ENCODE results near the gene ASXL2.
A peak's percentile ranks its signal among the peaks of the same experiment; 100 is the strongest.
"Not testable (repeated sequence)": the region's sequence is repeated elsewhere in the genome, so short reads cannot be mapped to it uniquely, and the experiment has no call there.

Gene ASXL2

GRCh38 chr2:25838152-25838756 is 40.0 kb downstream of the ASXL2 start:
- no peak overlapping the region for H3K27ac ChIP-seq
- TF ChIP-seq Cebpa-rat (IDR thresholded peaks at IDR 0.05) = no peak
- H3K27me3 ChIP-seq = no peaks in the 10 kb centered on the region
- no peaks in the 10 kb centered on the region for H3K4me1 ChIP-seq
- H4K20me1 ChIP-seq = peaks cover 33% of the 10 kb centered on the region
- peaks cover 15% of the 10 kb centered on the region for H3K9me3 ChIP-seq
- H3K36me3 ChIP-seq = peaks cover 64% of the 10 kb centered on the region
- H3K9ac ChIP-seq = no peak overlapping the region
- H3K4me2 ChIP-seq = no peak overlapping the region
- no peak overlapping the region for H3K4me3 ChIP-seq

- peaks cover 25% of the 10 kb centered on the region for H4K20me1 ChIP-seq
- TF ChIP-seq Cebpa-rat (IDR thresholded peaks at IDR 0.05) = no peak
- H3K27ac ChIP-seq = no peak overlapping the region
- no peaks in the 10 kb centered on the region for H3K27me3 ChIP-seq
- no peak overlapping the region for H3K4me3 ChIP-seq
- H3K9ac ChIP-seq = no peak overlapping the region
- no peaks in the 10 kb centered on the region for H3K4me1 ChIP-seq
- no peak overlapping the region for H3K4me2 ChIP-seq
- peaks cover 37% of the 10 kb centered on the region for H3K9me3 ChIP-seq
- H3K36me3 ChIP-seq = peaks cover 64% of the 10 kb centered on the region
Observed at GRCh38 chr2:25835906-25836305, 42.4 kb downstream of the ASXL2 start.

GRCh38 chr2:25833566-25833965 is 44.7 kb downstream of the ASXL2 start:
- no peaks in the 10 kb centered on the region for H3K4me1 ChIP-seq
- no peak for TF ChIP-seq Cebpa-rat (IDR thresholded peaks at IDR 0.05)
- H3K4me3 ChIP-seq = peak overlapping the region; percentile 3; the same call in 1 of the 2 replicates
- H3K27me3 ChIP-seq = no peaks in the 10 kb centered on the region
- peaks cover 21% of the 10 kb centered on the region for H4K20me1 ChIP-seq
- H3K27ac ChIP-seq = no peak overlapping the region
- no peak overlapping the region for H3K4me2 ChIP-seq
- peaks cover 39% of the 10 kb centered on the region for H3K9me3 ChIP-seq
- no peak overlapping the region for H3K9ac ChIP-seq
- peaks cover 67% of the 10 kb centered on the region for H3K36me3 ChIP-seq

- no peak overlapping the region for H3K27ac ChIP-seq
- peaks cover 19% of the 10 kb centered on the region for H4K20me1 ChIP-seq
- no peak overlapping the region for H3K4me2 ChIP-seq
- peak overlapping the region; percentile 3; the same call in 1 of the 2 replicates for H3K4me3 ChIP-seq
- TF ChIP-seq Cebpa-rat (IDR thresholded peaks at IDR 0.05) = no peak
- no peak overlapping the region for H3K9ac ChIP-seq
- peaks cover 39% of the 10 kb centered on the region for H3K9me3 ChIP-seq
- H3K27me3 ChIP-seq = no peaks in the 10 kb centered on the region
- no peaks in the 10 kb centered on the region for H3K4me1 ChIP-seq
- peaks cover 62% of the 10 kb centered on the region for H3K36me3 ChIP-seq
Observed at GRCh38 chr2:25832897-25833296, 45.4 kb downstream of the ASXL2 start.

GRCh38 chr2:25831746-25832449 is 46.4 kb downstream of the ASXL2 start:
- H3K4me2 ChIP-seq = no peak overlapping the region
- H3K27me3 ChIP-seq = no peaks in the 10 kb centered on the region
- peaks cover 39% of the 10 kb centered on the region for H3K9me3 ChIP-seq
- H3K27ac ChIP-seq = no peak overlapping the region
- TF ChIP-seq Cebpa-rat (IDR thresholded peaks at IDR 0.05) = no peak
- peaks cover 58% of the 10 kb centered on the region for H3K36me3 ChIP-seq
- H3K4me3 ChIP-seq = no peak overlapping the region
- no peak overlapping the region for H3K9ac ChIP-seq
- no peaks in the 10 kb centered on the region for H3K4me1 ChIP-seq
- 0 out of 2 replicates have a peak, but pooled peaks cover 13% of the 10 kb centered on the region for H4K20me1 ChIP-seq

GRCh38 chr2:25829828-25830227 is 48.5 kb downstream of the ASXL2 start:
- 0 out of 2 replicates have a peak, but pooled peaks cover 18% of the 10 kb centered on the region for H4K20me1 ChIP-seq
- H3K4me3 ChIP-seq = no peak overlapping the region
- H3K9me3 ChIP-seq = peaks cover 38% of the 10 kb centered on the region
- H3K9ac ChIP-seq = no peak overlapping the region
- no peak overlapping the region for H3K4me2 ChIP-seq
- no peaks in the 10 kb centered on the region for H3K4me1 ChIP-seq
- H3K36me3 ChIP-seq = peaks cover 51% of the 10 kb centered on the region
- H3K27ac ChIP-seq = no peak overlapping the region
- no peak for TF ChIP-seq Cebpa-rat (IDR thresholded peaks at IDR 0.05)
- no peaks in the 10 kb centered on the region for H3K27me3 ChIP-seq

- Histone ChIP-seq H3K9me3 (peaks cover 34% of the 10 kb centered on the region), H3K27me3 (no peaks in the 10 kb centered on the region), H3K4me2 (no peak overlapping the region), H3K27ac (no peak overlapping the region), H3K36me3 (peaks cover 46% of the 10 kb centered on the region), H3K4me1 (no peaks in the 10 kb centered on the region), H3K4me3 (no peak overlapping the region), H3K9ac (no peak overlapping the region), H4K20me1 (peaks cover 18% of the 10 kb centered on the region; the same call in 1 of the 2 replicates)
- TF ChIP-seq Cebpa-rat (IDR thresholded peaks at IDR 0.05) = no peak
Observed at GRCh38 chr2:25829377-25829704, 48.9 kb downstream of the ASXL2 start.

GRCh38 chr2:25828532-25829376 is 49.5 kb downstream of the ASXL2 start:
- not testable (repeated sequence) for H3K4me3 ChIP-seq, H3K27me3 ChIP-seq, H3K4me2 ChIP-seq, H3K9ac ChIP-seq, H3K27ac ChIP-seq, H3K4me1 ChIP-seq
- Histone ChIP-seq H3K9me3 (peaks cover 29% of the 10 kb centered on the region), H3K36me3 (peaks cover 41% of the 10 kb centered on the region), H4K20me1 (peaks cover 18% of the 10 kb centered on the region; the same call in 1 of the 2 replicates)

GRCh38 chr2:25825238-25825637 is 53.0 kb downstream of the ASXL2 start:
- Histone ChIP-seq H3K27me3 (no peaks in the 10 kb centered on the region), H3K36me3 (peaks cover 28% of the 10 kb centered on the region), H3K4me3 (no peak overlapping the region), H3K4me1 (no peaks in the 10 kb centered on the region), H3K27ac (no peak overlapping the region), H3K9ac (no peak overlapping the region), H3K4me2 (no peak overlapping the region), H3K9me3 (no peaks in the 10 kb centered on the region), H4K20me1 (peaks cover 11% of the 10 kb centered on the region; the same call in 1 of the 2 replicates)
- no peak for TF ChIP-seq Cebpa-rat (IDR thresholded peaks at IDR 0.05)

- no peak for TF ChIP-seq Cebpa-rat (IDR thresholded peaks at IDR 0.05)
- Histone ChIP-seq H3K9ac (no peak overlapping the region), H3K4me3 (no peak overlapping the region), H4K20me1 (peaks cover 13% of the 10 kb centered on the region; the same call in 1 of the 2 replicates), H3K27me3 (no peaks in the 10 kb centered on the region), H3K27ac (no peak overlapping the region), H3K9me3 (no peaks in the 10 kb centered on the region), H3K4me2 (no peak overlapping the region), H3K4me1 (no peaks in the 10 kb centered on the region), H3K36me3 (peaks cover 23% of the 10 kb centered on the region)
Observed at GRCh38 chr2:25824718-25825117, 53.6 kb downstream of the ASXL2 start.

All from BLaER1 (cell line).